HG02571 (cell line): Measurements from ENCODE around the gene TRIM9.

Experiments
- ATAC-seq: cut with Tn5 transposase; IDR thresholded peaks from one replicate; pipeline ENCODE4 v1.9.1; 2021; ENCODE audit warnings: mild to moderate bottlenecking, moderate library complexity; ENCODE audit not compliant: unreplicated experiment

TRIM9 gene

GRCh38 chr14:51059032-51059431 lies 35.9 kb downstream of the TRIM9 start:
- no peak for ATAC-seq

- ATAC-seq, result no peak
Measured at GRCh38 chr14:51058382-51058781, 36.5 kb downstream of the TRIM9 start.

GRCh38 chr14:51056421-51056820 lies 38.5 kb downstream of the TRIM9 start:
- no peak for ATAC-seq

- no peak for ATAC-seq
Measured at GRCh38 chr14:51053157-51053556, 41.7 kb downstream of the TRIM9 start.

GRCh38 chr14:51044961-51045360 lies 49.9 kb downstream of the TRIM9 start:
- no peak for ATAC-seq

- no peak for ATAC-seq
Measured at GRCh38 chr14:51041883-51042282, 53.0 kb downstream of the TRIM9 start.

- no peak for ATAC-seq
Measured at GRCh38 chr14:51041108-51041531, 53.8 kb downstream of the TRIM9 start.

GRCh38 chr14:51039252-51039651 lies 55.7 kb downstream of the TRIM9 start:
- ATAC-seq, result no peak

GRCh38 chr14:51035611-51036192 lies 59.2 kb downstream of the TRIM9 start:
- ATAC-seq, result no peak

- ATAC-seq, result no peak
Measured at GRCh38 chr14:51028851-51029754, 65.8 kb downstream of the TRIM9 start.

- no peak for ATAC-seq
Measured at GRCh38 chr14:51028361-51028760, 66.5 kb downstream of the TRIM9 start.

- ATAC-seq, result no peak
Measured at GRCh38 chr14:51024377-51024776, 70.5 kb downstream of the TRIM9 start.

GRCh38 chr14:51023964-51024363 lies 70.9 kb downstream of the TRIM9 start:
- no peak for ATAC-seq

- no peak for ATAC-seq
Measured at GRCh38 chr14:51022769-51023168, 72.1 kb downstream of the TRIM9 start.

- no peak for ATAC-seq
Measured at GRCh38 chr14:51020024-51020710, 74.7 kb downstream of the TRIM9 start.

GRCh38 chr14:51019089-51019488 lies 75.8 kb downstream of the TRIM9 start:
- ATAC-seq, result no peak

- no peak for ATAC-seq
Measured at GRCh38 chr14:51018521-51018920, 76.4 kb downstream of the TRIM9 start.

- no peak for ATAC-seq
Measured at GRCh38 chr14:51014625-51015024, 80.3 kb downstream of the TRIM9 start.

GRCh38 chr14:51014086-51014485 lies 80.8 kb downstream of the TRIM9 start:
- ATAC-seq, result no peak

- ATAC-seq, result no peak
Measured at GRCh38 chr14:51012055-51012454, 82.8 kb downstream of the TRIM9 start.

- no peak for ATAC-seq
Measured at GRCh38 chr14:51008446-51008845, 86.5 kb downstream of the TRIM9 start.

GRCh38 chr14:51006781-51007211 lies 88.1 kb downstream of the TRIM9 start:
- no peak for ATAC-seq
